NCI-H2029 treated with DMSO at 0.1 percent for 48 hours (cell line): ENCODE results near the gene CRY2.

Source experiments
- DNase-seq: peaks from one replicate; lab custom pipeline; 2025; lab: John Stamatoyannopoulos, UW

CRY2 gene

DNA sequence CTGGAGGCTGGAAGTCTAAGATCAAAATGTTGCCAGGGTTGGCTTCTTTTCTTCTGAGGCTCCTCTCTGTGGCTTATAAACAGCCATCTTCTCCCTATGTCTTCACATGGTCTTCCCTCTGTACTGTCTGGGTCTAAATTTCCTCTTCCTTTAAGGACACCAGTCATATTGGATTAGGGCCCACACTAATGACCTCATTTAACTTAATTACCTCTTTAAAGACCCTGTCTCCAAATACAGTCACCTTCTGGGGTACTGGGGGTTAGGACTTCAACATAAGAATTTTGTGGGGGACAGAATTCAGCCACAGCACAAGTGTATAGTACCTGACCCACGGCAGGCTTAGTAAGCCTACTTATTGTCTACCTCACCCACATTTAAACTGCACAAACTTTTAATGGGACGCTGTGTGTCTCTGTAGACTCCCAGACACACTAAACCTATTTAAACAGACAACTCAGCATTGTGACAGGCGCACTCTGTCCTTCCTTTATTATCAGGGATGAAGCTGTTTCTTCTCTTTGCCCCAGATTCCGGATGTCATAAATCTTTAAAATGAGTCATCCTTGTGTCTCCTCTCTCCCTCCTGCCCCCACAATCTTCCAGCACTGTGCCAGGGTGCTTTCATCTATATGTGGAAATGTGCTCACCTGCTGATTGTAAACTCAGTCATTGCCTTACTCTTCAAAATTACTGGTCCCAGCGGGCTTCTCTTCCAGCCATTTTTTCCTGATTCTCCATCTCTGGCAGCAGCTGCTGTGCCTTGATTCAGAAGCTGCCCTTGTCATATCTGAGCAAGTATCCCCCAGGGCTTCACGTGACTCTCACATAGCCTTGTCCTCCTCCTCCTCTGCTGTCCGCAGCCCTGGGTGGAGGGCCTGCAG is 32.8 kb downstream of the CRY2 start:
- no peak for DNase-seq

DNA sequence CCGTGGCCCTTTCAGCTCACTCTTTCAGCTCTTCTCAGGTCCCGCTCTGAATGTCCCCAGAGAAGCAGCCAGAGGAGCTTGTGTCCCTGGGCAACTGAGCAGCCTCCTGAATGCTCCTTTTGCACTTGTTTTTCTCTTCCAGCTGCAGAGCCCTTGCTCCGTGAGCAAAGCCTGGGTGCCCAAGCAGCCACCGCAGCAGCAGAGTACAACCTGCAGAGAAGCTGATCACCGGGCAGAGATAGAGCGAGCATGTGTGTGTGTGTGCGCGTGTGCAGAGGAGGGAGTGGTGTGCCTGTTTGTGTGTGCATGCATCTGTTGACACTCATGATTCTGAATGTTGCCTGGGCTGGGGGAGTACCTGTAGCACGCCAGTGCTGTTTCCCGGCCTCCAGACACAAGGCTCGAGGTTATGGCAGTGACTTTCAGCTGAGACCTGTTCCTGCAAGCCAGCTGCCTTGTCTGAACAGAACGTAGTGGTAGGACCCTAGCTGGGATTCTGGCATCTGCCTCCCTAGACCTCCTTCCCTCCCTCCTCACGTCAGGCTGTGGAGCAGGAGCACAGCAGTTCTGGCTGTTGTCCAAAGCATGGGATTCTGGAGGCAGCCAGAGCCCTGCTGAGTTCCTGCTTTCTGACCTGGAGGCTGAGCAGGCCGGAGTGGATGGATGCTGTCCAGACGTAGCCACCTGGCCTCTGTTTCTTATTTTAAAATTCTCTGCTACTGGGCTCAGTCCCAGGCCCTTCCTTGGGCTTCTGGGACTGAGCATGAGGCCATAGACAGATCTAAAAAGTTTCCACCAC is 33.7 kb downstream of the CRY2 start:
- DNase-seq = no peak

DNA sequence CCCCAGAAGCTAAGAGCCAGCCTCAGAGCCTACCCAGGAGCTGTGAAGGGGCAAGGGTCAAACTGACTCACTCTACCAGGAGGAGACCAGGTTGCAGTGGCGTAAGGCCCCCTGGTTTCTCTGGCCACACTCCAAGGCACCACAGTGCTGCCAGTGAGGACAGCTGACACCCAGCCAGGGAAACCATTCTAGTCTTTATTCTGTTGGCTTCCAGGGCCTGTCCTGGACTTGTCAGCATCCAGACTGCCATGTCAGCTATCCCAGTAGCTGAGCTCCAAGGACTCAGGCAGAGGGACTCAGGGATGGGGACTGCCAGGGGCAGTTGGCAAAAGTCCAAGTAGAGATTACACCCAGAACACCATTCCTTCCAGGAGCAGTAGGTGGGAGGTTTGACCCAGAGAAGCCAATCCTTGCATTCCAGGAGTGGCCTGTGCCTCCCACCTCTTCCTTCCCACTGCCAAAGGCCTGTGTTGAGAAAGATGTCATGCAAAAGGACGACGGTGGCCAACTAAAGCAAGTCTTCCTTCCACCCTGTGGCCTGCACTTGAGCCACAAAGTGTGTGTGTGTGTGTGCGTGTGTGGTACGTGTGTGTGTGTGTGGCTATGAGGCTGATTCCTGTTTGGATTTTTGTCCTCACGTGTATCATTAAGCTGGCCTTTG is 34.6 kb downstream of the CRY2 start:
- DNase-seq = no peak

DNA sequence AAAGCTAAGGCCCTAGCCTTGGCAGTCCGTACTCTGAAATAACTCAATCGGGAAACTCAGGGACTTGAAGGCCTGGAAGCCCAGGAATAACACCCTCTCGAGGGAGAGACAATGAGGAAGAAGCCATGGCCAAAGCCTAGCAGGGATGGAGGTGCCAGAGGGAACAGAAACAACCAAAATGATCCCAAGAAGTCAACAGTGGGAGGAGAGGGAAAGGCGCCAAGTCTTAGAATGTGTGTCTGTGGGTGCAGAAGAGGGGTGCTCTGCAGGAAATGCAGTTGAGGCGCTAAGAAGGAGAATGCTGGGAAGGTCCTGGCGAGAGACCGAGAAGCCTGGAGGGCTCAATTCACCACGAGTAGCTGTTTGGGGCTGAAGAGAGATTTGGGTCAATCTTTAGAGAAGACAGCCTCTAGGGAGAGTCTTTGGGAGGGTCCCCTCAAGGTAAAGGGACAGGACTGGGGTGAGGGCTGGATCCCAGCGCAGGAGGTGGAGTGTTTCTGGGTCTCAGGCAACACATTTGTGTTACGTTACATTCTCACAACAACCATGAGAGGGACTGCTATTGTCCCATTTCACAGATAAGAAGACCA is 37.4 kb downstream of the CRY2 start:
- DNase-seq = no peak

DNA sequence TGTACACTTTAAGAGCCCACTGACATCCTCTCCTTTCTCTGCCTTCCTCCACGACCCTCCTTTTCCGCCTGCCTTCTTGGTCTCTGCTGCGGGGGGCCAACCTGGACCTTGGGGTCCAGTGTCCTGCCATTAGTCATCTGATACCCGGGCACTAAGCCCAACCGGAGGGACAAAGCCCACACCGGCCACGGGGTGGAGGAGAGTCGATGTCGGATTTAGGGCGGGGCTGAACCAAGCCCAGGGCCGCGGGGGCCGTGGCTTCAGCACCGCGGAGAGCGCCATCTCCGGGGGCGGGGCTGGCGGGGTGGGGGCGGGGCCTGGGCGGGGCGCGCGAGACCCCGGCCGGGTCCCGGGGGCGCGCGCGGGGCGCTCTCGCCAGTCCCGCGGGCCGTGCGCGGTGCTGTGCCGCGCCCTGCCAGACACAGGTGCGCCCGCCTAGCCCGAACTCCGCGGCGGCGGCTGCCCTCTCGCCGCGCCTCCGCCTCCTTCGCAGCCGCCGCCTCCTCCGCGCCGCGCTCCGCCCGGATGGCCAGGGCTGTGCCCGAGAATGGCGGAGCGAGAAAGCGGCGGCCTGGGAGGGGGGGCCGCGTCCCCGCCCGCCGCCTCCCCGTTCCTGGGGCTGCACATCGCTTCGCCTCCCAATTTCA is 38.1 kb downstream of the CRY2 start, which contains the start of gene MAPK8IP1:
TSS of gene MAPK8IP1 (plus strand) at position 378 of the 647 bp plus-strand sequence. CDS start at position 548, 170 bp downstream.
- no peak for DNase-seq

DNA sequence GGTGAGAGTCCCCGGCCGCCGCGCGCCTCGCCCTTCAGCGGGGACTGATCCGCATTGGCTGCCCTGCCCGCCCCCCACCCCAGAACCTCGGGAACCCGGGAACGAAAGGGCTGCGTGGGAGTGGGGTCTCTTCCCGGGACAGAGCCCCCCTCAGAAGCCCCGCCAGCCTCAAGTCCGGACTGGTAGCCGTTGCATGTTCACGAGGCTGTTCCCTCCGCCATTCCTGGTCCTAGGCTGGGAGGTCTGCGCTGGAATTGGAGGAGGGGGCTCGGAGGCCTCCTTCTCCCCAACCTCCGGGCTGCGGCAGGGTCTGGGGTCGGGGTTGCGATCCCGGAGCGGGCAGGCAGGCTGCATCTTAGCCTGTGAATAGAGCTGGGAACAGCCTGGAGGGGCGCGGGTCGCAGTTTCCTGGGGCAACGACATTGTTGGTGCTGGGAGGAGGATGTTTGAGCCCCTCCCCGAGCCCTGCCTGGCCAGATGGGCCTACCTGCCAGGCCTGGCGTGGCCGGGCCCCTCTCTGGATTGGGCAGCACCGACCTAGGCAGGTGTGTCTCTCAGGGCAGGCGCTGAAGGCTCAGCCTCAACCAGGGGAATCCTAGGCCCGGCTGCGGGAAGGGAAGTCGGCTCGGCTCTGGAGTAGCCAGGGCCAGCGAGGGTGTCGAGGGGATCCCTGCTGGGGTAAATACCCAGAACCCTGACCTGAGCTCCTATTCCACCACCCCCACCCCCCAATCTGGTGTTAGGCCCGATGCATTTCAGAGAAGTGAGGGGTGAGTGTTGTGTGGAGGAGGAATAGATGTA is 38.8 kb downstream of the CRY2 start:
- DNase-seq = no peak

DNA sequence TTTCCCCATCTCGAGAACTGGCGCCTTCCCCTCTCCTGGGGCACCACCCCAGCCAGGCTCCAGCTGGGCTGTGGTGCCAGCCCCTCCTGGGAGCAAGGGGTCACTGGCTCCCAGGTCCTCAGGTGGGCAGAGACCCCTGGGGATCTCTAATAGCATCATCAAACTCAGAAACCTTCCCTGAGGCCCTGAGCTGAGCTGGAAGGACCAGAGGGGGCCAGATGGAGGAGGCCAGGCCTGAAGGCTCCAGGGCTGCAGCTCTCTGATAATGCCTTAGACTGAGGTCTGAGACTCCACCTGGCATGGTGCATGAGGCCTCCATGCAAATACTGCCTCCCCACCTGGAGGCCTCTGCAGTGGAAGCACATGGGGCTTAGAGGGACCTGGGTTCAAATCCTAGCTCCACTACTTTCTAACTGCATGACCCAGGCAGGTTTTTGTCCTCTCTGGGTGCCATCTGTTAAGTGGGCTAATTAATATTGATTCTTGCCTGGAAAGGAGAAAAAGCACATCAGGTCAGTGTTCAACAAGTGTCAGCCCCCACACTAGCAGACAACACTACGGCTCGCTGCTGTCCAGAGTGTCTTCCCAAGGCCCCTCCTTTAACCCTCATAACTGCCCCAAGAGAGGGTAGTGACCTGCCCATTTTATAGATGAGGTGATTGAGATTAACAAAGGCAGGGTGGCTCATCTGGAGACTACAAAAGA is 39.7 kb downstream of the CRY2 start:
- DNase-seq = no peak

DNA sequence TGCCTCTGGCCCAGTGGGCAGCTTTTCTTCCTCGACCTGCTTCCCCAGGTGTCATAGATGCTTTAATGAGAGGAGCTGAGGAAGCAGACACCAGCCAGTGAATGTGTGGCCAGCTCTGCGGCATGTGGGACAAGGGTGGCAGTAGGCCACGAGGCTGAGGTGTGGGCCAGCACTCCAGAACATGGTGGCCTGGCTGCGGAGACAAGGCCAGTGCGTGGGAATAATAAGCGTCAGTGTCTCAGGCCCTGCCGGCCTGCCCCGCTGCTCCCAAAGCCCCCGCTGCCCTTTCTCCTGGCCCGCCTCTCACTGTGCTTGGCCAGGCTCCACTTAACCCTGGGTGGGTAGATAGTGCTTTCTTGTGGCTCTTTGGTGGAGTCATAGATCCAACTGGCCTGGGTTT is 40.3 kb downstream of the CRY2 start:
- DNase-seq = no peak

DNA sequence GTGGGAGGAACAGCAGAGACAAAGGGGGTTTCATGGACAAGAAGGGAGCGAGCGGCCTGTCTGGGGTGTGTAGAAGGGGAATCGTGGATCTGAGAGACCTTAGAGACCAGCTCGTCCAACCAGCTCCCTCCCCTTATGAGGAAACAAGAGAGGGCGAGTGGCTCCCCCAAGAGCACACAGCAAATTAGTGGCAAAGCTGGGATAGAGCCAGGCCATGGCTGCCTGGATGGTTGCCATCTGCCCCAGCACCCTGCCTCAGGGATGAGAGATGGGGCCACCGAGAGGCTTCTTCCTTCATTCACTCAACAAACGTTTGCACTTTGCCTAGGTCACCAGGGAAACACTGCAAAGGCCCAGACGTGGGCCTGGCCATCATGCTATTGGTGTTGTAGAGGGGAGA is 42.3 kb downstream of the CRY2 start:
- DNase-seq = no peak

DNA sequence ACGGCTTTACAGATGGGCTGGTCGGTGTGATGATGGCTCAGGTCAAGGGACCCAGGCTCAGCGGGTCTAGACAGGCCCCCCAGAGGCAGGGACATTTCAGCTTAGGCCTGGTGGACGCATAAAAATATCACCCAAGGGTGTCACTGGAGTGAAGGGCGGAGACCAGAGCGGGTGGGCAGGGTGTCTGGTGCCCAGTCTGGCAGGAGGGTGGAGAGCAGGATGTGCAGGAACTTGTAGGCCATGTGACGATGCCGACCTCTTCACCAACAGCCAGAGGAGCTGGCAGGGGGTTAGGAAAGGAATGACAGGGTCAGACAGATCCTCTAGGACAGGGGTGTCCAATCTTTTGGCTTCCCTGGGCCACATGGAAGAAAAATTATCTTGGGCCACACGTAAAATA is 42.7 kb downstream of the CRY2 start:
- DNase-seq = no peak

DNA sequence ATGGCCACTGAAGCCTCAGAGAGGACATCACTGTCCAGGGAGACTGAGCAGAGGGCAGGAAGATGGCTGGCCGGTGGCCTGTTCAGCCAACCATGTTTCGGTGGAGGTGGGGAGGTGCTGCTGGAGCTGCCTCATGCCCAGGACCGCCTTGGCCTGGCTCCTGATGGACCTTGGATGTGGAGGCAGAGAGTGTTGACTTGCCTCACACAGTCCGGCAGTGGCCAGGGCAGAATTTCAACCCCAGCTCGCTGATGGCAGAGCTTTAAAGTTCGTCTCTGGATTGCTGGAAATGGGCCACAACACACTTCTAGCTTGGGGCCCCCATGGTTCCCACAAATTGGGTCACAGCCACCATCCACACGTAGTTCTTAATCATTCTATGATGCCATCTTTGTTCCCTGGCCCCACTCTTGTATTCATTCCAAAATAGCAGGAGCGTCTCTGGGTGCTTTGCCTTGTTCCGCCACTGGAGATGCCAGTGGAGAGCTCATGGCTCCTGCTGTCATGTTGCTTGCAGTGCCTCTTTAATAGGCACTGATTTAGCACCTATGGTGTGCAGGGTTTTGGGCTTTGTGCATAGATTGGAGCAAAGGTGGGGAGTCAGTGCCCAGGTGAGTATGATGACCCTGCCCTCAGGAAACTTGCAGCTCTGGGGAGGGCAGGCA is 43.7 kb downstream of the CRY2 start:
- no peak for DNase-seq

DNA sequence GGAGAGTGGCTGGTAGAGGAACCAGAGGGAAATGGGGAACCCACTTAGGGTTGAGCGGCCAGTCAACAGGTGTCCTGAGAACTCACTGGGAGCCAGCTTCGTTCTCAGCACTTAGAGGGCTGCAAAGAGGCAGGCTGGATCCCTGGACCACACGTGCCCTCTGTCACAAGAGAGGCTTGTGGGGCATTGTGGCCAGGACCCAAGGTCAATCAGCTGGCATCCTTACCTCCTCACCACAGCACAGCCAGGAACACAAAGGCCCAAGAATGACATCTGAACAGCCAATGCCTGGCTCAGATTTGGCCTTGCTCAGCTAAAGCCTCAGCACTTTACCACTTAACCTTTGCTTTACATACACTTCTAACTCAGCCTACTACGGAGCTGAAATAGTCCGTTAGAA is 45.6 kb downstream of the CRY2 start:
- DNase-seq = no peak

DNA sequence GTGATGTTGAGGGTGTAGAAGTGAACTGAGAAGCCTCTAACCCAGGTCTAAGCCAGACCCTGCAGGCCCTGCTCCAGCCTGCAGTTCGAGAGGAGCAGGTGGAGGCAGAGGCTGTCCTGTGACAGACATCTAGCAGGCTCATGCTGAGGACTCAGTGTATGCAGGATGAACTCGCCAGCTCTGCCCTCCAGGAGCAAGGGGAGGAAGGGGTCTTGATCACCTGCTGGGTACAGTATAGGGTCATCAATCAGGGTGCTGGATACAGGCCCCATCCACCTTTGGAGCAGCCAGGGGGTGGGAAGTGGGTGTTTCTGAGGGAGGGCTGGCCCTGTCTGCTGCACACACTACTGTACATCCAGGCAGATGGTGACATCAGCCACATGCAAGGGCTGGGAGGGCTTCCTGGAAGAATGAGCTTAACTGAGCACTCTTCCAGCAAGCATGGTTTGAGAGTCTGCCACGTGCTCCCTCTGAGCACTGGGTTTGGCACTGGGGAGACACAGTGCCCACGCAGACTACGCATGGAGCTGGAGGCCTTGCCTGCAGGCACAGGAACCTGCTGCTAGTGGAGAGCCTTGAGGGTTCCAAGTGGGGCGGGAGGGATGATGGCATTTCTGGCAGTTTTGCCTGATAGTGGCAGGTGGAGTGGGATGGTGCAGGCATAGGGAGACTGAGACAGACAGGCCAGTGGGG is 47.4 kb downstream of the CRY2 start:
- no peak for DNase-seq

DNA sequence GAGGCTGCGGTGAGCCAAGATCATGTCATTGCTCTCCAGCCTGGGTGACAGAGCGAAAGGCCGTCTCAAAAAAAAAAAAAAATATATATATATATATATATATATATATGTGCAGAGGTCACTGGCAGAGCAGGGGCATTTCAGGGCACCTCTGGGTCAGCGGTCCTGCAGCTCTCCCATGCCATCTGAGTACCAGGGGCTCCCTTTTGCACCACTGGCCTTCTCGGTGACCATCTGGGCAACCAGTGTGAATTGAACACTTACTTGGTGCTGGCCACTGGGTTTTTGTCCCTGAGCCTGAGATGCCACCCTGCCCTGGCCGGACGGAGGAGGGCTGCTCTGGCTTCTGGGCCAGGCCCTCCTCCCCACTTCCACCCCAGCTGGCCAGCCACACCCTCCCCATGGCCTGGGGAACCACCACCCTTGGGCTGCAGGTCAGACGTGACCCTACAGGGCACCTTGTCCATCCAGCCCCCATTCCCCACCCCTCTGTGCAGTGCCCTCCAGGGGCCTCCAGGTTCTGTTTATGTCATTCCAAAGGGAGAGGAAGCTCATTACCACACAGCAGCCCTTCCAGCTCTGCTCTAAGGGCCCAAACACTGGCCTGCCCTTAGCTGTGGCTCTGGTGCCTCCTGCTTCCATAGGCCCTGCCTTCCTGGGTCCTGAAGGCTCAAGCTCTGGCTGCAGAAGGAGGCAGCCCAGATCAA is 48.4 kb downstream of the CRY2 start:
- no peak for DNase-seq

DNA sequence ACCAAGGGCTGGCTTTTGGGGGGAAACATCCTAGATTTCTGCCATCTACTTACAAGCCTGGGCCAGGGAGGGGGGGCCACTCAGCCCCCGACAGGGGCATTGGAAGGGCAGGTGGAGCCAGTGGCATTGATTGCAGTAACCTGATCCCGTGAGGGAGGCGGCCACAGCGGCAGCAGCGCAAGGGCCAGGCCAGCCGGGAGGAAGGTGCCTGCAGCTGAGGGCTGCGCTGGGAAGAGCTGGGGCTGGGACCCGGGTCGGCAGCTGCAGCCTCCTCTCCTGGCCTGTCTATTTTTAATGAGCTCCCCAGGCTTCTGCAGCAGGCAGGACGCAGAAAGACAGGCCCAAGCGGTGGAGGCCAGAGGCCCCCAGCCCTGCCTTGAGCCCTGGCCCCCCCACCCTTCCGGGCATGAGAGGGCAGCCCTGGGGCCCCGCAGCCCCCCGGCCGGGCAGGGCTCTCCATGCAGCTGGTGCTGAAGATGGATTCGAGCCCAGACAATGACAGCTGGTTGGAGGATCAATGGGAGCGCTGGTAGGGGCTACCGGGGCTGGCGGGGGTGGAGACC is 49.2 kb downstream of the CRY2 start:
- DNase-seq = peak; percentile 59

DNA sequence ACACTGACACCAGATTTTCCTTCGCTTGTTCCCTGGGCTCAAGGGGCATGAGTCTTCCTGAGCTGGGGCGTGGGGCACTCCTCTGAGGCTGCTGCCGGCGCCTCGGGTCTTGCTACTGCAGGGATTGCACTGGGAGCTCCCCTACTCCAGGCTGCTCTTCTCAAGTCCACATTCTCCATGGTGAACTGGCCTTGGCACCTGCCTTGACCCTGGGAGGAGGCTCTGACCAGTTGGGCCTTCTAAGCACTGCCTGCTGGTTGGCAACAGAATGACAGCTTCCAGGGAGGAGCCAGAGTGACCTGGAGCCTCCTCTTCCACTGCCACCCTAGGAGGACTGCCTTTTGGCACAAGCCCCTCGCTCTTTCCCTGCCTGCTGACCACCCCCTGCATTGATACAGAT is 50.3 kb downstream of the CRY2 start:
- DNase-seq = no peak

DNA sequence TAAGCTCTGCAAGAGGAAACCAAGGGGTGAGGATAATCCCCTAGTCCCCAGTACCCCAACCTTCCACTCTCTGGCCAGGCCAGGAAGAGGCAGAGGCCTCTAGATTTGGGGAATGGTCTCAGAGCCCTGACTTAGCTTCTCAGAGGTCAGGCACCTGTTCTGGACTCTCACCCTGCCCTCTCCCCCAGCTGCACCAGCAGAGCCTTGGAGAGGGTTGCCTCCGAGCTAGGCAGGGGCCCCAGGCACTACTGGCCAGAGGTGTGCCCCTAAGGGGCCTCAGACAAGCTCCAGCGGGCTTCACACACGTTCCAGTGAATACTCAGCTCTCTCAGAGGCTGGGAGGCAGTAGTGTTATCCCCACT is 51.8 kb downstream of the CRY2 start:
- no peak for DNase-seq
